Right ventricle myocardium superior (tissue), 1 donor: ENCODE measurements around the gene DDI2. TPM values are rescaled to one million over a fixed set of nuclear protein-coding genes. Genes with fewer than 3 reads are reported as not detected.
"Not testable (repeated sequence)": the region's sequence is repeated elsewhere in the genome, so short reads cannot be mapped to it uniquely, and the experiment has no call there.

Source experiments
- ATAC-seq: fragments of 200-7000 bp; cut with Tn5 transposase; one replicate; pipeline ENCODE4 v1.9.1; 2020; ENCODE audit warnings: mild to moderate bottlenecking; ENCODE audit not compliant: poor library complexity
- DNase-seq: peaks from one replicate; pipeline ENCODE4 v3.0.0-alpha.2; 2020
- intact Hi-C: fragments of 100-400 bp; cut with DNase I; formaldehyde crosslinking; loops from one replicate; pipeline ENCODE4 v1.11.2; 2022
- total RNA-seq: library from RNA; stranded (reverse); fragmentation: NEBNext Ultra II Directional; extraction: Animal tissue kit (Norgen Biotek cat#: 25700); gene quantifications from one replicate; pipeline ENCODE4 v1.2.1, GENCODE V29; 2021
- donor health status: DM: no; HTN: yes; CAD: no; lungs with severe emphysema.

Gene DDI2
- total RNA-seq, 1 donor from 2014 or later, result 19.4 TPM

- ATAC-seq (peak; percentile 44), DNase-seq (peak; percentile 67)
- intact Hi-C loops, result loop anchor here (10.0 kb wide), 1 partner anchor 70 kb away; the partner anchor contains the start of gene DDI2
Measured at GRCh38 chr1:15684468-15685291, 67.4 kb downstream of the DDI2 start.

GRCh38 chr1:15685820-15686219 is 68.6 kb downstream of the DDI2 start:
- intact Hi-C loops, result loop anchor here (10.0 kb wide), 1 partner anchor 71 kb away; the partner anchor contains the start of gene DDI2

GRCh38 chr1:15687446-15687845 is 70.2 kb downstream of the DDI2 start:
- ATAC-seq, result no peak
- intact Hi-C loops, result loop anchor here (10.0 kb wide), 1 partner anchor 73 kb away; the partner anchor contains the start of gene DDI2

More at GRCh38 chr1:15685820-15686219, 68.6 kb downstream of the DDI2 start:
- DNase-seq (no peak), ATAC-seq (no peak)

GRCh38 chr1:15690317-15690716 is 73.1 kb downstream of the DDI2 start:
- ATAC-seq, result no peak
- intact Hi-C loops, result no loop called here
- DNase-seq, result no peak

More at GRCh38 chr1:15687446-15687845, 70.2 kb downstream of the DDI2 start:
- no peak for DNase-seq

GRCh38 chr1:15691434-15692032 is 74.3 kb downstream of the DDI2 start:
- DNase-seq, result peak; percentile 68
- peak; percentile 90 for ATAC-seq
- intact Hi-C loops, result no loop called here

- peak; percentile 23 for ATAC-seq
Measured at GRCh38 chr1:15692121-15692682, 74.9 kb downstream of the DDI2 start.

GRCh38 chr1:15693371-15693770 is 76.1 kb downstream of the DDI2 start:
- DNase-seq (no peak), ATAC-seq (no peak)
- intact Hi-C loops, result no loop called here

More at GRCh38 chr1:15692121-15692682, 74.9 kb downstream of the DDI2 start:
- intact Hi-C loops, result no loop called here
- no peak for DNase-seq

GRCh38 chr1:15696956-15697521 is 79.8 kb downstream of the DDI2 start:
- intact Hi-C loops, result no loop called here
- DNase-seq (no peak), ATAC-seq (peak; percentile 28)

GRCh38 chr1:15698201-15698600 is 80.9 kb downstream of the DDI2 start:
- intact Hi-C loops, result no loop called here
- DNase-seq (no peak), ATAC-seq (no peak)

GRCh38 chr1:15699321-15699720 is 82.1 kb downstream of the DDI2 start:
- ATAC-seq, intact Hi-C loops, DNase-seq: not testable (repeated sequence)

- intact Hi-C loops, result no loop called here
- ATAC-seq (no peak), DNase-seq (no peak)
Measured at GRCh38 chr1:15700508-15700907, 83.2 kb downstream of the DDI2 start.

GRCh38 chr1:15701784-15702183 is 84.5 kb downstream of the DDI2 start:
- ATAC-seq (no peak), DNase-seq (no peak)
- intact Hi-C loops, result no loop called here

GRCh38 chr1:15702722-15703550 is 85.7 kb downstream of the DDI2 start:
- intact Hi-C loops, result no loop called here
- no peak for DNase-seq
- peak; percentile 67 for ATAC-seq

GRCh38 chr1:15703562-15703961 is 86.3 kb downstream of the DDI2 start:
- ATAC-seq (peak; percentile 84), DNase-seq (peak; percentile 81)
- intact Hi-C loops, result no loop called here

- no peak for ATAC-seq
- no peak for DNase-seq
- intact Hi-C loops, result no loop called here
Measured at GRCh38 chr1:15704526-15705183, 87.4 kb downstream of the DDI2 start.

GRCh38 chr1:15705184-15705566 is 87.9 kb downstream of the DDI2 start:
- no peak for DNase-seq
- intact Hi-C loops, result no loop called here
- no peak for ATAC-seq

- intact Hi-C loops, result no loop called here
- DNase-seq (no peak), ATAC-seq (peak; percentile 18)
Measured at GRCh38 chr1:15706751-15707150, 89.5 kb downstream of the DDI2 start.
